NT2/D1 (cell line): ENCODE data around the gene GNG3.

Experiments used
- DNase-seq: peaks from one replicate; pipeline ENCODE4 v3.0.0-alpha.2; 2011; ENCODE audit warnings: low read depth, low spot score
- H3K27me3 ChIP-seq: 2 replicates; pipeline ENCODE4 v1.6.0; 2011; ENCODE audit warnings: mild to moderate bottlenecking; ENCODE audit not compliant: insufficient read length, insufficient read depth
- H3K36me3 ChIP-seq: 2 replicates; pipeline ENCODE4 v1.6.1; 2011; ENCODE audit warnings: mild to moderate bottlenecking, low read length, mixed read lengths; ENCODE audit not compliant: insufficient read depth, insufficient read length
- H3K4me1 ChIP-seq: 2 replicates; pipeline ENCODE4 v1.5.1; 2011; ENCODE audit not compliant: insufficient read depth, insufficient read length
- H3K4me3 ChIP-seq: 2 replicates; pipeline ENCODE4 v1.5.1; 2011; ENCODE audit warnings: low read depth; ENCODE audit not compliant: insufficient read length
- H3K9ac ChIP-seq: 2 replicates; pipeline ENCODE4 v1.6.0; 2011; ENCODE audit warnings: low read depth; ENCODE audit not compliant: insufficient read length
- H3K9me3 ChIP-seq: 2 replicates; pipeline ENCODE4 v1.5.1; 2011; ENCODE audit warnings: mild to moderate bottlenecking, low read length; ENCODE audit not compliant: insufficient read depth
- SUZ12 ChIP-seq: IDR thresholded peaks from 2 replicates; pipeline ENCODE4 v1.6.1; 2011; ENCODE audit not compliant: insufficient read length, insufficient read depth; ENCODE audit errors: extremely low read depth
- YY1 ChIP-seq: IDR thresholded peaks from 2 replicates; pipeline ENCODE4 v1.6.1; 2011; ENCODE audit not compliant: insufficient read length, insufficient read depth
- ZNF274 ChIP-seq: IDR thresholded peaks from 2 replicates; pipeline ENCODE4 v1.6.1; 2011; ENCODE audit warnings: mild to moderate bottlenecking, low read depth, low read length

GNG3 gene

DNA sequence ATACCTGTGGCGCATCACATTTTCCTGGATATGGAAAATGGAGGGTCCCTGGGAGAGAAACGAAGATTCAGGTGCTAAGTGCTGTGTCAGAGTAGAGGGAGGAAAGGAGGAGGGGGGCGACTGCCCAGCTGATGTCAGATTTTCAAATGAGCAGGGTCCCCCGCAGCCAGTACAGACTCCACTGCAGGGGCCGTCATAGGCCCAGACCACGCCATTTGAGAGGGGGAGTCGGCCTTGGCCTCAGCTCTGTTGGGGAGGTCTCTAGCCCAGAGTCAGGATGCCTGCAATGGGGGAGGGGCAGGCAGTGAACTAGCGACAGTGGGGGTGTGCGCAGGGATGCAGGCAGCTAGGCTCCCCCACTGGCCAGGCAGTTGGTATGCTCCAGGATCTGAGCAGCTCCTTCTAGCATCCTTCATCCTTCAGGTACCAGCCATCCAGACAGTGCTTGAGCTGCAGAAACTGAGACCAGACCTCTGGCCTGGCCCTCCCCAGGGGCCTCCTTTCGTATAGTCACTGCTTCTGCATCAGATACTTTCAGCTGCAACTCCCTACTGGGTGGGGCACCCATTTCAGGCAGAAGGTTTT is at the start of gene GNG3, which contains the start of gene BSCL2:
GNG3 (plus strand) TSS at position 400 of the 585 bp plus-strand sequence. CDS start 620 bp downstream, outside the sequence.
BSCL2 (minus strand) TSS at position 148 of the 585 bp plus-strand sequence. CDS start 229 bp downstream, outside the sequence.
- Histone ChIP-seq H3K27me3 (no peaks in the 10 kb centered on the region), H3K9me3 (no peaks in the 10 kb centered on the region), H3K4me1 (peaks cover 17% of the 10 kb centered on the region), H3K36me3 (peaks cover 44% of the 10 kb centered on the region), H3K4me3 (peak within 1 kb of the TSS; percentile 72), H3K9ac (peak within 1 kb of the TSS; percentile 97)
- TF ChIP-seq YY1 (no peak), SUZ12 (no peak), ZNF274 (no peak)
- DNase-seq = peak; percentile 99

DNA sequence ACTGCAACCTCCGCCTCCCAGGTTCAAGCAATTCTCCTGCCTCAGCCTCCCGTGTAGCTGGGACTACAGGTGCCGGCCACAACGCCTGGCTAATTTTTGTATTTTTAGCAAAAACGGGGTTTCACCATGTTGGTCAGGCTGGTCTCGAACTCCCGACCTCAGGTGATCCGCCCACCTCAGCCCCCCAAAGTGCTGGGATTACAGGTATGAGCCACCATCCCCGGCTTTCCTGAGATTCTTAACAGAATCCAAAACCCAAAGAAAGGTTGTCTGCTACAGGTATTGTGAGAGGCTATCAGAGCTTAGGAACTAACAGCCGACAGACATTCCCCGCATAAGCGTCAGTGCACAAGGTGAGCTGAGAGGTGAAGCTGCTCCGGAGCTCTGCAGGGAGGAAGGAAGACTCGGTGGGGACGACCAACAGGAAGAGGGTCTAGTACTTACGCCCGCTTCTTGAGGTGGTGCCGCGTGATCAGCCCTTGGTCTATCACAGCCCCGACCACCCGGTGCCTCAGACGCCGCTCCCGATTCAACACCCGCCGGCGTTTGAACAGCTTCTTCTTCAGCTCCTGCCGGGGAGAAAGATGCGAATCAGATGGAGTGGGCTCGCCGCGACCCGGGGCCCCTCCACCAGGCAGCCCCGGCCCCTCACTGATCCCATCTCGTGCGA is 42.9 kb upstream of the GNG3 start:
- Histone ChIP-seq H3K9me3 (no peaks in the 10 kb centered on the region), H3K4me3 (peak overlapping the region; percentile 99), H3K9ac (peak overlapping the region; percentile 100), H3K4me1 (no peaks in the 10 kb centered on the region), H3K27me3 (no peaks in the 10 kb centered on the region), H3K36me3 (peaks cover 61% of the 10 kb centered on the region)
- no peak for DNase-seq
- no peak for TF ChIP-seq SUZ12
- TF ChIP-seq YY1 = no peak
- no peak for TF ChIP-seq ZNF274

DNA sequence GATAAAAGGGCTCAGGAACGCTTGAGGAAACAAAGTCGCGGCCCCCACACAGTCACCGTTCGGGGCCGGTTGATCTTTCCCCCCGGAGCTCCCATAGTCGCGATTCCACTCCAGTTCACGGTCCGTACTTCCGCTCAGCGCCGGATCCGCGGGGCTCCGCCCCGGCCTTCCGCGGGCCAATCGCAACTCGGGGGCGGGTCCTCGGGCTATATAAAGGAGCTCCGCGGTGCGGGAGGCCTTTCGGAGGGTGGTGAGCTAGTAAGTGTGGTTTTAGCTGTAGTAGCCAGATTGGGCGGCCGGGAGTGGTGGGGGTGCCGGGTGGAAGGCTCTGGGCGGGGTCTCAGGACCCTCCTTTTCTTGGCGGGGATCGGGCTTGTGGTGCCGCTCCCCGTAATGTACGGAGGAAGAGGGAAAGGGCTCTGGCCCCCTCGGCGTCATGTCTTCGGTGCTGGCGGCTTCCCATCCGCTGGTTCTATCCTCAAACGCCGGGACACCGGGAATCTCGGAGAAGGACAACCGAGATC is 42.3 kb upstream of the GNG3 start, which contains the start of the genes C11orf98 and CSKMT:
C11orf98 (minus strand) TSS at position 136 of the 524 bp plus-strand sequence; CDS start at position 95, 41 bp downstream.
CSKMT (plus strand) TSS at position 238 of the 524 bp plus-strand sequence. CDS start 568 bp downstream, outside the sequence.
- peaks cover 67% of the 10 kb centered on the region for H3K36me3 ChIP-seq
- peak within 1 kb of the TSS; percentile 100 for H3K9ac ChIP-seq
- no peaks in the 10 kb centered on the region for H3K27me3 ChIP-seq
- TF ChIP-seq YY1 (no peak), SUZ12 (no peak), ZNF274 (no peak)
- DNase-seq = peak; percentile 93
- no peaks in the 10 kb centered on the region for H3K9me3 ChIP-seq
- H3K4me3 ChIP-seq = peak within 1 kb of the TSS; percentile 99
- H3K4me1 ChIP-seq = no peaks in the 10 kb centered on the region

DNA sequence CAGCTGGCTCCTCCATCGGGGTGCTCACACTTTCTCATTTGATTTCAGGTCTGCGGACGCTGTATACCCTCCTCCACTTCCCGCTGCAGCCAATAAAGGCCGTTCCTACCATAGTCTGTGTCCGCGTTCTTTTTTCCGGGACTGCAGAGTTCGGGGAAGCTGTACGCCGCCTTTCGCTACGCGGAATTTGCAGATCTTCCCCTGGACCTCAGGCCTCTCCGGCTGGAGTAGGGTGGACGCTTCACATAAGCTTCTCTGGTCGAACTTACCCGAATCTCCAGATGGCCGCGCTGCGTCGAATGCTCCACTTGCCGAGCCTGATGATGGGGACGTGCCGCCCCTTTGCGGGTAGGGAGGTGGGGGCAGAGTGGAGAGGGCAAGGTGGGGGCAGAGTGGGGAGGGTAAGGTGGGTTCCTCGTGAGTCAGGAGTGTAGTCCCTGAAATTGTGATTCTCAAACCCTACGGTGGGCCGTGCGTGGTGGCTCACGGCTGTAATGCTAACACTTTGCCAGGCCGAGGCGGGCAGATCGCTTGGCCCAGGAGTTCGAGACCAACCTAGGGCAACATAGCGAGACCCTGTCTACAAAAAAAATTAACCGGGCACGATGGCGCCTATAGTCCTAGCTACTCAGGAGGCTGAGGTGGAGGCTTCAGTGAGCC is 41.7 kb upstream of the GNG3 start:
- H3K9ac ChIP-seq = peak overlapping the region; percentile 100
- no peak for DNase-seq
- H3K4me1 ChIP-seq = no peaks in the 10 kb centered on the region
- peaks cover 63% of the 10 kb centered on the region for H3K36me3 ChIP-seq
- TF ChIP-seq SUZ12 = no peak
- TF ChIP-seq YY1 = no peak
- TF ChIP-seq ZNF274 = no peak
- H3K4me3 ChIP-seq = peak overlapping the region; percentile 99
- no peaks in the 10 kb centered on the region for H3K9me3 ChIP-seq
- no peaks in the 10 kb centered on the region for H3K27me3 ChIP-seq

DNA sequence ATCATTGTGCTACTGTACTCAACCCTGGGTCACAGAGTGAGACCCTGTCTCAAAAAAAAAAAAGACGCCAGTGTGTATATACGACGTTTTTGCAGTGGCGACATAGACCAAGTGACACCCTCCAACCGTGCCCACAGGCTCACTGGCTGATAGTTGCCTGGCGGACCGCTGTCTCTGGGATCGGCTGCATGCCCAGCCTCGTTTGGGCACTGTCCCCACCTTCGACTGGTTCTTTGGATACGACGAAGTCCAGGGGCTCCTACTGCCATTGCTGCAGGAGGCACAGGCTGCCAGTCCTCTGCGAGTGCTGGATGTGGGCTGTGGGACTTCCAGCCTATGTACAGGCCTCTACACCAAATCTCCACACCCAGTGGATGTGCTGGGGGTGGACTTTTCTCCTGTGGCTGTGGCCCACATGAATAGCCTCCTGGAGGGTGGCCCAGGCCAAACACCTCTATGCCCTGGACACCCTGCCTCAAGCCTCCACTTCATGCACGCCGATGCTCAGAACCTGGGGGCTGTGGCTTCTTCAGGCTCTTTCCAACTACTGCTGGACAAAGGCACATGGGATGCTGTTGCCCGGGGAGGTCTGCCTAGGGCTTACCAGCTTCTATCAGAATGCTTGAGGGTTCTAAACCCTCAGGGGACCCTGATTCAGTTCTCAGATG is 41.1 kb upstream of the GNG3 start:
- no peak for DNase-seq
- Histone ChIP-seq H3K4me3 (peak overlapping the region; percentile 99), H3K36me3 (peaks cover 57% of the 10 kb centered on the region), H3K4me1 (no peaks in the 10 kb centered on the region), H3K9me3 (no peaks in the 10 kb centered on the region), H3K27me3 (no peaks in the 10 kb centered on the region), H3K9ac (peak overlapping the region; percentile 100)
- TF ChIP-seq SUZ12 = no peak
- no peak for TF ChIP-seq ZNF274
- no peak for TF ChIP-seq YY1

DNA sequence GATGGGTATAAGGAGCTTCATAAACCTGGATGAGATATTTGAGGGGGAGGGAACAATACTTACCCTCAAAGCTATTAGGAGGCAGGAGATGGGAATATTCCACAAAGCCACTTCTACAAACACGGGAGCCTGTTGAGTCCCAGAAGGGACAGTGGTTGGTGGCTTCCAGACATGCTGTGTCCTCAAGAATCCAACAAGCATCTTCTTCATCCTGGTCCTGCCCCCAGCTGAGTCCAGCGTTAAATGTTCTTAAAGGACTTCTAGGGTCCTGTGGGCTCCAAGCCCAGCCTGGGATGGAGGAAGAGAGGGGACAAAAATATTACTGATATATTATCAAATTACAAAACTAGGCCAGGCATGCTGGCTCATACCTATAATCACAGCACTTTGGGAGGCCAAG is 40.0 kb upstream of the GNG3 start:
- Histone ChIP-seq H3K9ac (peak overlapping the region; percentile 100), H3K9me3 (no peaks in the 10 kb centered on the region), H3K27me3 (no peaks in the 10 kb centered on the region), H3K4me1 (no peaks in the 10 kb centered on the region), H3K36me3 (peaks cover 47% of the 10 kb centered on the region), H3K4me3 (no peak overlapping the region)
- TF ChIP-seq YY1 (no peak), ZNF274 (no peak), SUZ12 (no peak)
- DNase-seq = no peak
